SK-N-SH (cell line): Measurements from ENCODE around the gene PTX3.

Experiments
- CTCF ChIP-seq: fragments of 200-600 bp; sonication (generic); IDR thresholded peaks from 2 replicates; pipeline ENCODE4 v1.6.1; 2017; ENCODE audit warnings: antibody characterized with exemption, mild to moderate bottlenecking, moderate library complexity
- EZH2phosphoT487 ChIP-seq: fragments of 200-600 bp; sonication (generic); IDR thresholded peaks from 2 replicates; pipeline ENCODE4 v1.6.1; 2017; ENCODE audit warnings: low read depth, mixed run types, mild to moderate bottlenecking, antibody characterized with exemption, moderate library complexity, borderline replicate concordance
- SIN3A ChIP-seq: IDR thresholded peaks from 2 replicates; pipeline ENCODE4 v1.6.1; 2012; ENCODE audit warnings: low read depth, mild to moderate bottlenecking, low read length, moderate library complexity, borderline replicate concordance
- SMC3 ChIP-seq: IDR thresholded peaks from 2 replicates; pipeline ENCODE4 v1.6.1; 2012; ENCODE audit warnings: low read depth, low read length, improper control_type of control experiment

- TF ChIP-seq SMC3 (no peak), CTCF (no peak), SIN3A (no peak), EZH2phosphoT487 (no peak)
Measured at GRCh38 chr3:157479464-157480243, 43.0 kb downstream of the PTX3 start.
